A673 (cell line): ENCODE data around the gene GRK4. TPM values are rescaled to one million over a fixed set of nuclear protein-coding genes. Genes with fewer than 3 reads are reported as not detected.
"Not testable (repeated sequence)": the region's sequence is repeated elsewhere in the genome, so short reads cannot be mapped to it uniquely, and the experiment has no call there.

Experiments used
- Bru-seq: library from RNA; stranded (reverse); fragments of 400-500 nt; gene quantifications from one replicate; lab custom pipeline; 2021; lab: Mats Ljungman, UMichigan
- BruChase-seq, 2 experiments: library from RNA; stranded (reverse); fragments of 400-500 nt; gene quantifications; one replicate each; lab custom pipeline; 2021; lab: Mats Ljungman, UMichigan
- BruUV-seq: library from RNA; stranded (reverse); fragments of 400-500 nt; replicated peaks from 2 replicates; lab custom pipeline; 2021; lab: Mats Ljungman, UMichigan
- CTCF ChIA-PET: fragments of 300-600 bp; sonication (Branson Sonifier 250); formaldehyde crosslinking; loops from one replicate; lab custom pipeline; 2022; ENCODE audit warnings: antibody characterized with exemption; lab: Charles Lee
- POLR2A ChIA-PET: fragments of 300-600 bp; sonication (Branson Sonifier 250); formaldehyde crosslinking; loops from one replicate; lab custom pipeline; 2022; ENCODE audit warnings: antibody characterized with exemption; ENCODE audit not compliant: low non-redundant PET; lab: Charles Lee
- DNase-seq: peaks from one replicate; pipeline ENCODE4 v3.0.0-alpha.2; 2015; ENCODE audit warnings: low spot score
- H3K27ac ChIP-seq: fragments of 200-600 bp; sonication (generic); 2 replicates; pipeline ENCODE4 v1.5.1; 2016; ENCODE audit warnings: mixed run types, low read depth, mild to moderate bottlenecking, mixed read lengths, antibody characterized with exemption, low read length; ENCODE audit not compliant: poor library complexity, severe bottlenecking
- H3K27me3 ChIP-seq: fragments of 200-600 bp; sonication (generic); replicated peaks from 2 replicates; pipeline ENCODE4 v1.6.1; 2017; ENCODE audit warnings: mixed run types, low read depth, mild to moderate bottlenecking, mixed read lengths, antibody characterized with exemption, low read length; ENCODE audit not compliant: insufficient read depth, poor library complexity
- H3K36me3 ChIP-seq: fragments of 200-600 bp; sonication (generic); 2 replicates; pipeline ENCODE4 v1.6.1; 2016; ENCODE audit warnings: mixed run types, mild to moderate bottlenecking, mixed read lengths, antibody characterized with exemption, low read length; ENCODE audit not compliant: insufficient read depth, poor library complexity, severe bottlenecking
- H3K4me1 ChIP-seq: fragments of 200-600 bp; sonication (generic); 2 replicates; pipeline ENCODE4 v1.6.1; 2017; ENCODE audit warnings: mixed run types, mild to moderate bottlenecking, mixed read lengths, antibody characterized with exemption, low read length; ENCODE audit not compliant: insufficient read depth, poor library complexity, severe bottlenecking
- H3K4me3 ChIP-seq: fragments of 200-600 bp; sonication (generic); 2 replicates; pipeline ENCODE4 v1.5.1; 2016; ENCODE audit warnings: low read depth, mixed run types, mild to moderate bottlenecking, mixed read lengths, low read length; ENCODE audit not compliant: poor library complexity, severe bottlenecking
- H3K9me3 ChIP-seq: fragments of 200-600 bp; sonication (generic); 2 replicates; pipeline ENCODE4 v1.6.1; 2016; ENCODE audit warnings: mixed run types, low read depth, mild to moderate bottlenecking, mixed read lengths, antibody characterized with exemption, low read length; ENCODE audit not compliant: poor library complexity, severe bottlenecking
- EZH2 ChIP-seq: fragments of 200-600 bp; sonication (generic); IDR thresholded peaks from 2 replicates; pipeline ENCODE4 v1.6.1; 2017; ENCODE audit warnings: borderline replicate concordance, low read depth, mild to moderate bottlenecking, mixed read lengths, antibody characterized with exemption, low read length; ENCODE audit not compliant: poor library complexity, severe bottlenecking
- intact Hi-C: fragments of 100-400 bp; cut with micrococcal nuclease; formaldehyde crosslinking; loops from one replicate; pipeline ENCODE4 v1.10.0; 2022; ENCODE audit not compliant: unreplicated experiment
- long read RNA-seq: library from polyadenylated mRNA; stranded (forward); transcript quantifications from one replicate; pipeline ENCODE4 v2.0.0, GENCODE V29; 2022
- total RNA-seq: library from RNA; stranded (reverse); gene quantifications from 2 replicates; pipeline ENCODE4 v1.2.3, GENCODE V29; 2021
- TF ChIP-seq, protein P1 (sequence below): fragments of 300-800, 200-600 bp; sonication (generic); conservative IDR thresholded peaks from 2 replicates; pipeline ENCODE4 v1.5.1; 2017; ENCODE audit warnings: low read depth, mild to moderate bottlenecking, antibody characterized with exemption, low read length, moderate library complexity, mixed read lengths

GRK4 gene
- total RNA-seq = 5.9 and 7.5 TPM in 2 replicates
- percentile 43 among the genes with signal in this experiment for Bru-seq, nascent RNA
- BruChase-seq, experiment 1, labeled RNA remaining after a 2-hour chase = percentile 50 among the genes with signal in this experiment
- BruChase-seq, experiment 2, labeled RNA remaining after a 6-hour chase = percentile 58 among the genes with signal in this experiment
- long read RNA-seq, transcript GRK4-204 (2 exons, 2,136 nt) = major isoform, 6 of 13 reads
- long read RNA-seq, partial matches to known transcripts = 1 of 13 reads
- long read RNA-seq, other reads (novel, unspliced or antisense) = 6 of 13 reads

DNA sequence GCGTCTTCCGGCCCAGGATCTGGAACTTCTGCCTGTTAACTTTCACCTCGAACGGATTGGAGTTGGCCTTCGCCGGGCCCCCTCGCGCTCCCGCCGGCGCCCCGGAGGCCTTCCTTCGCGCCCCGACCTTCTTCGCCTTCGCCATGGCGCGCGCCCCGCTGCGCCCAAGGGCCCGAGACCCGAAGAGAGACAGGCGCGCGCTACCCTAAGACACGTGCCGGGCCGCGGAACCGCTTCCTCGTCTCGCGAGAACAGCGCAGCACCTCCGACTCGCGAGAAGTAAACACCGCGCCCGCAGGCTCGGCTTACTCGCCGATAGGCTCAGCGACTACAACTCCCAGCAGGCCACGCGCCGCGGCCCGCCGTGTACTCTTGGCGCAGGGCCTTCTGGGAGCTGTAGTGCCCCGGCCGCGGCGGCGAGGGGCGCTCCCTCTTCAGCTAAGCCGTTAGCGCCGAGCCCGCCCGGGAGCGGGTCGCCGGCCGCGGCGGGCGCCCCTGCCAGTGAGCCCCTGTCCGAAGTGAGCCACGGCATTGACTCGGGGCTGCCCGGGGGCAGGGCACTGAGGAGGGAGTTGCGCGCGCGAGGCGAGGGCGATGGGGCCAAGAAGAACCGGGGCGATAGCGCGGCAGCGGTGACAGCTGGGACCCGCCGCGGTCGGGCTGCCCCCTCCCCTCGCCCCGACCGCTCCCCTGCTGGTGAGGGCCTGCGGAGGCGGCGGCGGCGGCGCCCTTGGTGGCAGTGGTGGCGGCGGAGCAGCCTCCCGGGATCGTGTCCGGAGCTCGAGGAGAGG is at the start of gene GRK4, which contains the start of gene NOP14:
Gene GRK4, plus strand, starts transcription at position 397 of the 791 bp plus-strand sequence. CDS start 500 bp downstream, outside the sequence.
Gene NOP14, minus strand, starts transcription at position 232 of the 791 bp plus-strand sequence. Its CDS starts 87 bp downstream, at position 145.
- intact Hi-C loops = no loop called here

DNA sequence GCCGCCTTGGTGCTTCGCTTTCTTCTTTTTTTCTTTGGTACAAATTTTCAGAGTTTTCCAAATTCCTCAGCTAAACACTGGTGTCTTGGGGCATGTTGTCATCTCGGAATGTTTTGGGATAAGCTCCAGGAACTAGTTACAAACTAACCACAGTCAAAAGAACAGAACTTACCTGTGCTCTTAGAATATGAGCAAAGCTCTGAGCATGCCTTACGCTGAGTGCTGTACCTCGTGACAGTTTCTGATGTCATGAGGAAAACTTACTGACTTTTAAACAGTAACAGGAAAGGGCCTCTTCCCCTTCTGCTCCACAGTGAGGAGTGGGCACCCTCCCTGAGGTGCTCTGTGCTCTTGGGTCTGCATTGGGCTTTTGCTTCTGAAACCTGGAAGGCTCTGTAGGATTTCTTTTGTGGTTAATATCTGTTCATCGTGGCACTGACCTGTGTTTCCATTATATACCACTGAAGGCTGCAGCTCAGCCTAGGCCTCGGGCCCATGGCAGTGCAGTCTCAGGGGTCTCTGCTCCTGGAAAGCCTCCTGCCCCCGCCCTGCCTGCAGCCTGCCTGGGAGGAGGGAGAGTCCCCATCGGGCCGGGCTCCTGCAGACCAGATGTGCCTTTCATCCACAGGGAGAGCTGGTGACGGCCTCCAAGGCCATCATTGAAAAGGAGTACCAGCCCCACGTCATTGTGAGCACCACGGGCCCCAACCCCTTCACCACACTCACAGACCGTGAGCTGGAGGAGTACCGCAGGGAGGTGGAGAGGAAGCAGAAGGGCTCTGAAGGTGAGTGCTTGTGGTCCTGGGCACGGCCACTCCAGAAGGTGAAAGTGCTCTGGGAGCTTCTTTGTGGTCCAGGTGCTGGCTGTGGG is 48.9 kb upstream of the GRK4 start:
- DNase-seq = no peak
- intact Hi-C loops = no loop called here
- Histone ChIP-seq H3K9me3 (no peaks in the 10 kb centered on the region), H3K4me3 (no peak overlapping the region), H3K36me3 (peaks cover 28% of the 10 kb centered on the region), H3K27me3 (no peaks in the 10 kb centered on the region), H3K27ac (no peak overlapping the region), H3K4me1 (no peaks in the 10 kb centered on the region)
- no peak for TF ChIP-seq EZH2
- TF ChIP-seq, protein P1, sequence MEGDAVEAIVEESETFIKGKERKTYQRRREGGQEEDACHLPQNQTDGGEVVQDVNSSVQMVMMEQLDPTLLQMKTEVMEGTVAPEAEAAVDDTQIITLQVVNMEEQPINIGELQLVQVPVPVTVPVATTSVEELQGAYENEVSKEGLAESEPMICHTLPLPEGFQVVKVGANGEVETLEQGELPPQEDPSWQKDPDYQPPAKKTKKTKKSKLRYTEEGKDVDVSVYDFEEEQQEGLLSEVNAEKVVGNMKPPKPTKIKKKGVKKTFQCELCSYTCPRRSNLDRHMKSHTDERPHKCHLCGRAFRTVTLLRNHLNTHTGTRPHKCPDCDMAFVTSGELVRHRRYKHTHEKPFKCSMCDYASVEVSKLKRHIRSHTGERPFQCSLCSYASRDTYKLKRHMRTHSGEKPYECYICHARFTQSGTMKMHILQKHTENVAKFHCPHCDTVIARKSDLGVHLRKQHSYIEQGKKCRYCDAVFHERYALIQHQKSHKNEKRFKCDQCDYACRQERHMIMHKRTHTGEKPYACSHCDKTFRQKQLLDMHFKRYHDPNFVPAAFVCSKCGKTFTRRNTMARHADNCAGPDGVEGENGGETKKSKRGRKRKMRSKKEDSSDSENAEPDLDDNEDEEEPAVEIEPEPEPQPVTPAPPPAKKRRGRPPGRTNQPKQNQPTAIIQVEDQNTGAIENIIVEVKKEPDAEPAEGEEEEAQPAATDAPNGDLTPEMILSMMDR = no peak
- BruUV-seq = no TSS peak
- ChIA-PET CTCF (no interaction called here), POLR2A (interaction anchor here (0.6 kb wide), 1 partner anchor 47 kb away, joined by 4 read pairs; no protein-coding TSS in a partner anchor)

More for the DNA sequence above, at the start of gene GRK4, which contains the start of gene NOP14:
- CTCF ChIA-PET = interaction anchor here (0.6 to 1.4 kb wide), 3 partner anchors 14 to 20 kb away, joined by 3 to 5 read pairs (median 4); no protein-coding TSS in a partner anchor
- Histone ChIP-seq H3K36me3 (no peaks in the 10 kb centered on the region), H3K27me3 (no peaks in the 10 kb centered on the region), H3K4me1 (peaks cover 7% of the 10 kb centered on the region), H3K4me3 (peak within 1 kb of the TSS; percentile 78), H3K27ac (peak within 1 kb of the TSS; percentile 89), H3K9me3 (no peaks in the 10 kb centered on the region)
- peak; percentile 99 for DNase-seq
- POLR2A ChIA-PET = no interaction called here
- BruUV-seq = no TSS peak
- TF ChIP-seq, protein P1 = 0 out of 2 replicates have a peak, but pooled peaks have one; percentile 6
- no peak for TF ChIP-seq EZH2

DNA sequence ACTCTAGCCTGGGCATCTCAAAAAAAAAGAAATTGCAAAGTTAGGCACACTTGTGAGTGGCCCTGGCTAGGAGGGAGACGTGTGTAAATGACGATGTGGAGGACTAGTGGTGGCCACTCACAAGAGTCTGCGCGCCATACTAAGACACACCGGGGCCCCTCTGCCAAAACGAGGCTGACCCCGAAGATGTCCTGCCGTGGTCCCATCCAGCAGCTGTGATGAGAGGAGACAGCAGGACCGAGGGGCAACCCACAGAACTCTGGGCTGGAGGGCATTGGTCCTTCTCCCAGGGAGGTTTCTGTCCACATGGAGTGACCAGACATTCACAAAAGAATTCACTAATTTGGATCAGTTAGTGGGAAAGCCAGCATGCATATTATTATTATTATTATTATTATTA is 47.6 kb upstream of the GRK4 start:
- no peak for TF ChIP-seq EZH2
- TF ChIP-seq, protein P1 = no peak
- ChIA-PET POLR2A (no interaction called here), CTCF (no interaction called here)
- Histone ChIP-seq H3K9me3 (no peaks in the 10 kb centered on the region), H3K27ac (no peak overlapping the region), H3K4me1 (no peaks in the 10 kb centered on the region), H3K4me3 (no peak overlapping the region), H3K27me3 (no peaks in the 10 kb centered on the region), H3K36me3 (peaks cover 15% of the 10 kb centered on the region)
- BruUV-seq = no TSS peak
- DNase-seq = no peak
- intact Hi-C loops = no loop called here

DNA sequence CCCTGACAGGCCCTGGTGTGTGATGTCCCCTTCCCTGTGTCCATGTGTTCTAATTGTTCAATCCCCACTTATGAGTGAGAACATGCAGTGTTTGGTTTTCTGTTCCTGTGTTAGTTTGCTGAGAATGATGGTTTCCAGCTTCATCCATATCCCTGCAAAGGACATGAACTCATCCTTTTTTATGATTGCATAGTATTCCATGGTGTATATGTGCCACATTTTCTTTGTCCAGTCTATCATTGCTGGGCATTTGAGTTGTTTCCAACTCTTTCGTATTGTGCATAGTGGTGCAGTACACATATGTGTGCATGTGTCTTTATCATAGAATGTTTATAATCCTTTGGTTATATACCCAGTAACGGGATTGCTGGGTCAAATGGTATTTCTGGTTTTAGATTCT is 46.7 kb upstream of the GRK4 start:
- POLR2A ChIA-PET, BruUV-seq, H3K4me1 ChIP-seq, H3K27ac ChIP-seq, CTCF ChIA-PET, H3K9me3 ChIP-seq, intact Hi-C loops, H3K27me3 ChIP-seq, H3K4me3 ChIP-seq, DNase-seq: not testable (repeated sequence)
- peaks cover 15% of the 10 kb centered on the region for H3K36me3 ChIP-seq
